Psoas muscle (tissue), 8 donors: ENCODE data around the gene STARD10. TPM values are rescaled to one million over a fixed set of nuclear protein-coding genes. Genes with fewer than 3 reads are reported as not detected.
"Not testable (repeated sequence)": the region's sequence is repeated elsewhere in the genome, so short reads cannot be mapped to it uniquely, and the experiment has no call there.

ENCODE experiments used
- ATAC-seq, 4 donors: fragments of 200-7000 bp; cut with Tn5 transposase; one replicate each; pipeline ENCODE4 v1.9.1; 2020; ENCODE audit warnings: moderate library complexity in 3 of 4, mild to moderate bottlenecking in 2 of 4
- DNase-seq, 2 donors: peaks; one replicate each; pipeline ENCODE4 v3.0.0-alpha.2; 2020
- H3K27ac ChIP-seq: fragments of 200-600 bp; one replicate; pipeline ENCODE4 v1.8.0; 2022
- H3K27me3 ChIP-seq, 3 donors: fragments of 200-600 bp in 1 of 3; one replicate each; pipeline versions ENCODE4 v1.6.1 to v1.8.0; 2013 to 2022; ENCODE audit warnings: low read length in 2 of 3, mild to moderate bottlenecking in 2 of 3, moderate library complexity in 1 of 3; ENCODE audit not compliant: insufficient read depth in 3 of 3
- H3K36me3 ChIP-seq, 2 donors: fragments of 200-600 bp in 1 of 2; one replicate each; pipeline versions ENCODE4 v1.6.1 to v1.8.0; 2013 to 2022; ENCODE audit warnings: low read depth in 1 of 2, mild to moderate bottlenecking in 1 of 2, moderate library complexity in 1 of 2; ENCODE audit not compliant: insufficient read depth in 1 of 2
- H3K4me1 ChIP-seq: fragments of 200-600 bp; one replicate; pipeline ENCODE4 v1.8.0; 2022
- H3K4me3 ChIP-seq: fragments of 200-600 bp; one replicate; pipeline ENCODE4 v1.8.0; 2022; ENCODE audit warnings: mild to moderate bottlenecking
- H3K9me3 ChIP-seq: fragments of 200-600 bp; one replicate; pipeline ENCODE4 v1.8.0; 2022
- WGBS, 3 donors: extraction: QIAGEN DNeasy Blood & Tissue Kit; methylation state at CpG; one replicate each; pipeline versions ENCODE4 v1.1.6 to v1.1.7; 2013; 5-methylcytosine and 5-hydroxymethylcytosine counted together
- intact Hi-C, 2 donors: fragments of 100-400 bp; cut with DNase I; formaldehyde crosslinking; loops; one replicate each; pipeline versions ENCODE4 v1.11.0 to v1.14.2; 2022
- polyA plus RNA-seq, 3 donors: library from polyadenylated mRNA; stranded (reverse); fragments of 200-250 nt; gene quantifications; one replicate each; pipeline ENCODE4 v1.2.3, GENCODE V29; 2013
- total RNA-seq, 4 donors: library from RNA; stranded (reverse); fragmentation: NEBNext Ultra II Directional in 2 of 4; extraction: Animal tissue kit (Norgen Biotek cat#: 25700) in 2 of 4; gene quantifications; one replicate each; pipeline versions ENCODE4 v1.2.1 to v1.2.4, GENCODE V29; 2021 to 2023
- TF ChIP-seq, protein P1 (sequence below): fragments of 200-600 bp; IDR thresholded peaks from one replicate; pipeline ENCODE4 v1.8.0; 2022; ENCODE audit warnings: antibody characterized with exemption
- donor health status: healthy with polysubstance abuse.
- donor health status: DM: no; HTN: no; CAD: no; lungs with moderate emphysema.
- donor health status: Bipolar disorder and iron deficiency.
- donor health status: healthy.
- donor health status: DM: yes; HTN: yes; CAD: no.
- donor health status: DM: no; HTN: no; CAD: no.
- donor health status: DM: no; HTN: no; CAD: no.
- donor health status: DM: yes; HTN: yes; CAD: no.

STARD10 gene
- total and polyA plus RNA-seq, 7 donors = 18.6 to 99.9 (median 57.3) TPM

DNA sequence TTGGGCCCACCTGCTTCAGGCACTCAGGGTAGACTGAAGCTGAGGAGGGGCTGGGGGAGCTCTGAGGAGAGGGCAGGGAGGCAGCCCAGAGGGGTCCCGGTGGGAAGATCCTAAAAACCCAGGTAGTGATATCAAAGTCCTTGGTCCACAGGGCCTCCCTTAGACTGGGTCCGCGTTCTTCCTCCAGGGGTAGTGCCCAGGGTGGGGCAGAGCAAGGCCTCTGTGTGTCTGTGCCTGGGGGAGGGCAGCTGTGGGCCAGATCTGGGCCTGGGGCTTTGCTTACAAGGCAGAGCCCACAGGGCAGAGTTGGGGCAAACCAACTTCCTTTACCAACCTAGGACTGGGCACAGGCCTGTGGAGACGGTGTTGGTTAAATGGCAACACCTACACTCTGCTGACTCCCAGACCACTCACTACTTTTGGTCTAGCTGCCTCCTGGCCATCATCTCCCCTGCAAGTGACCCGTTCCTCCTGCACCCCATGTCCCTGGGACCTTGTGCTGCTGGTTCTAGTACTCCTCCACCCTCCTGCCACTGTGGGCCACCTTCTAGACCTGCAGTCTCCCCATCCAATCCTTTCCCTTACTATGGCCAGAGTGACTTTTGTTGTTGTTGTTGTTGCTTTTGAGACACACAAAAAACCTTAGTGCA, 36.2 kb upstream of the STARD10 start:
- Histone ChIP-seq H3K27ac (no peak overlapping the region), H3K9me3 (no peaks in the 10 kb centered on the region), H3K36me3 (no peaks in the 10 kb centered on the region), H3K4me3 (no peak overlapping the region), H3K4me1 (peaks cover 14% of the 10 kb centered on the region), H3K27me3 (no peaks in the 10 kb centered on the region)
- TF ChIP-seq, protein P1, sequence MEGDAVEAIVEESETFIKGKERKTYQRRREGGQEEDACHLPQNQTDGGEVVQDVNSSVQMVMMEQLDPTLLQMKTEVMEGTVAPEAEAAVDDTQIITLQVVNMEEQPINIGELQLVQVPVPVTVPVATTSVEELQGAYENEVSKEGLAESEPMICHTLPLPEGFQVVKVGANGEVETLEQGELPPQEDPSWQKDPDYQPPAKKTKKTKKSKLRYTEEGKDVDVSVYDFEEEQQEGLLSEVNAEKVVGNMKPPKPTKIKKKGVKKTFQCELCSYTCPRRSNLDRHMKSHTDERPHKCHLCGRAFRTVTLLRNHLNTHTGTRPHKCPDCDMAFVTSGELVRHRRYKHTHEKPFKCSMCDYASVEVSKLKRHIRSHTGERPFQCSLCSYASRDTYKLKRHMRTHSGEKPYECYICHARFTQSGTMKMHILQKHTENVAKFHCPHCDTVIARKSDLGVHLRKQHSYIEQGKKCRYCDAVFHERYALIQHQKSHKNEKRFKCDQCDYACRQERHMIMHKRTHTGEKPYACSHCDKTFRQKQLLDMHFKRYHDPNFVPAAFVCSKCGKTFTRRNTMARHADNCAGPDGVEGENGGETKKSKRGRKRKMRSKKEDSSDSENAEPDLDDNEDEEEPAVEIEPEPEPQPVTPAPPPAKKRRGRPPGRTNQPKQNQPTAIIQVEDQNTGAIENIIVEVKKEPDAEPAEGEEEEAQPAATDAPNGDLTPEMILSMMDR = no peak
- intact Hi-C loops = loop anchor here (5.0 kb wide), 3 partner anchors 407 to 457 kb away; no protein-coding TSS in a partner anchor
- DNase-seq = no peak
- ATAC-seq = no peak
- 93 to 96% (median 95%) methylated on average over 5 of the region's 5 CpGs for WGBS, 3 donors

- no peak for DNase-seq
- TF ChIP-seq, protein P1 = no peak
- ATAC-seq = no peak
- WGBS, 3 donors = 89 to 93% (median 90%) methylated on average over 11 to 13 of the region's 13 CpGs
- intact Hi-C loops = loop anchor here in 1 of 2 donors (5.0 kb wide), 1 partner anchor 418 kb away; no protein-coding TSS in a partner anchor
- Histone ChIP-seq H3K27me3 (no peaks in the 10 kb centered on the region), H3K4me1 (peaks cover 14% of the 10 kb centered on the region), H3K36me3 (no peaks in the 10 kb centered on the region), H3K27ac (no peak overlapping the region), H3K9me3 (no peaks in the 10 kb centered on the region), H3K4me3 (no peak overlapping the region)
Measured at GRCh38 chr11:72829178-72829577, 35.3 kb upstream of the STARD10 start.

DNA sequence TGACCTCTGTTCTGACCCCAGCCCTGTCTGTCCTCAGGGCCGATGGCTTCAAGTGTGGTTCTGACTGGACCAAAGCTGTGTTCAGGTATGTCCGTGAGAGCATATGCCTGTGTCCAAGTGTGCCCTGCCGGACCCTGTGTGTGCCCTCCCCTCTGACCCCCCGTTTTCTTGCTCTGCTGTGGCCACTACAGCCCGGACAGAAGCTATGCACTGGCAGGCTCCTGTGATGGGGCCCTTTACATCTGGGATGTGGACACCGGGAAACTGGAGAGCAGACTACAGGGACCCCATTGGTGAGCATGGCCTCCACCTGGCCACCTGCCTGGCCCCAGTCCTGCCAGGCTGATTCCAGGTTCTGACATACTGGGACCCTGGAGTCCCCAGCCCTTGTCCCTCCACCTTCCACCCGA, 34.9 kb upstream of the STARD10 start:
- H3K27me3 ChIP-seq = no peaks in the 10 kb centered on the region
- TF ChIP-seq, protein P1 = no peak
- H3K4me1 ChIP-seq = peaks cover 14% of the 10 kb centered on the region
- H3K36me3 ChIP-seq = no peaks in the 10 kb centered on the region
- H3K27ac ChIP-seq = no peak overlapping the region
- intact Hi-C loops = loop anchor here in 1 of 2 donors (5.0 kb wide), 1 partner anchor 419 kb away; no protein-coding TSS in a partner anchor
- no peak overlapping the region for H3K4me3 ChIP-seq
- no peak for DNase-seq
- WGBS, 3 donors = 84 to 87% (median 84%) methylated on average over 7 of the region's 7 CpGs
- H3K9me3 ChIP-seq = no peaks in the 10 kb centered on the region
- no peak for ATAC-seq

DNA sequence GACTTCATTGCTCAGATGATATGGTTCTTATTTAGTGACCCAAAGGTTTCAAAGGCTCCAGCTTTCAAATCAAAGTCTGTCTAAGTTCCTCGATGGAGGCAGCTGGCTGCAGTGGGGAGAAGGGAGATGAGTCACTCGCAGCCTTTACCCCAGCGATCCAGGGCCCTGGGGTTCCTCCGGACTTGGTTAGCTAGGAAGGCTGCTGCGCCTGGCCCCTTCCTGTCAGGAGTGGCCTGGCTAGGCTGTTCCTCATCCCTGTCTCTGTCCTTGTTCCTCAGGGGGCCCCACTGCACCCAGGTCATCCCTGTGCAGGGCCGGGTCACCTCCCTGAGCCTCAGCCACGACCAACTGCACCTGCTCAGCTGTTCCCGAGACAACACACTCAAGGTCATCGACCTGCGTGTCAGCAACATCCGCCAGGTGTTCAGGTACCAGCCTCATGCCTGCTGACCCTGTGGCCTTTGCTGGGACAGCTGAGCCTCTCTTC, 34.3 kb upstream of the STARD10 start:
- ATAC-seq (no peak), DNase-seq (no peak)
- Histone ChIP-seq H3K4me1 (peaks cover 14% of the 10 kb centered on the region), H3K9me3 (no peaks in the 10 kb centered on the region), H3K36me3 (no peaks in the 10 kb centered on the region), H3K27ac (peak overlapping the region; percentile 14), H3K27me3 (no peaks in the 10 kb centered on the region), H3K4me3 (no peak overlapping the region)
- TF ChIP-seq, protein P1 = no peak
- intact Hi-C loops = loop anchor here in 1 of 2 donors (5.0 kb wide), 1 partner anchor 419 kb away; no protein-coding TSS in a partner anchor
- 57 to 63% (median 62%) methylated on average over 11 of the region's 11 CpGs for WGBS, 3 donors

DNA sequence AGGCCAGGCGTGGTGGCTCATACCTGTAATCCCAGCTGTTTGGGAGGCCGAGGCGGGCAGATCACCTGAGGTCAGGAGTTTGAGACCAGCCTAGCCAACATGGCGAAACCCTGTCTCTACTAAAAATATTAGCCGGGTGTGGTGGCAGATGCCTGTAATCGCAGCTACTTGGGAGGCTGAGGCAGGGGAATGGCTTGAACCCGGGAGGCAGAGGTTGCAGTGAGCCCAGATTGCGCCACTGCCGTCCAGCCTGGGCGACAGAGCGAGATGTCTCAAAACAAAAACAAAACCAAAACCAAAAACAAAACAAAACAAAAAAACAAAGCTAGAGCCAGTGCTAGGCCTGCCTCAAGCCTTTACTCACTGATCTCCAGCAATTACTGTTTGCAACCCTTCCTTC, 33.8 kb upstream of the STARD10 start:
- not testable (repeated sequence) for H3K27ac ChIP-seq, DNase-seq
- intact Hi-C loops = loop anchor here in 1 of 2 donors (5.0 kb wide), 1 partner anchor 420 kb away; no protein-coding TSS in a partner anchor

More for the DNA sequence above, 33.8 kb upstream of the STARD10 start:
- H3K36me3 ChIP-seq, H3K4me3 ChIP-seq, ATAC-seq, H3K9me3 ChIP-seq, H3K27me3 ChIP-seq: not testable (repeated sequence)
- WGBS, 3 donors = 80 to 82% (median 82%) methylated on average over 11 of the region's 11 CpGs
- H3K4me1 ChIP-seq = peaks cover 14% of the 10 kb centered on the region
